OCI-LY7 (cell line): ENCODE data around the gene DPYSL4.

Experiments used
- CTCF ChIP-seq: fragments of 200-600 bp; sonication (generic); conservative IDR thresholded peaks from 2 replicates; pipeline ENCODE4 v1.5.1; 2014; ENCODE audit warnings: mild to moderate bottlenecking, antibody characterized with exemption, low read length, moderate library complexity, mixed read lengths
- EZH2phosphoT487 ChIP-seq: fragments of 200-600 bp; sonication (generic); IDR thresholded peaks from 2 replicates; pipeline ENCODE4 v1.6.1; 2018; ENCODE audit warnings: low read depth, borderline replicate concordance, mild to moderate bottlenecking, mixed run types, antibody characterized with exemption, low read length, moderate library complexity, mixed read lengths

GRCh38 chr10:132151286-132151950 is 35.3 kb upstream of the DPYSL4 start:
- TF ChIP-seq CTCF, result no peak
- TF ChIP-seq EZH2phosphoT487, result no peak
